HG02884 (cell line): Measurements from ENCODE around the gene OR6C2.
"Not testable (repeated sequence)": the region's sequence is repeated elsewhere in the genome, so short reads cannot be mapped to it uniquely, and the experiment has no call there.

Experiments
- ATAC-seq: cut with Tn5 transposase; IDR thresholded peaks from one replicate; pipeline ENCODE4 v1.9.1; 2021; ENCODE audit warnings: mild to moderate bottlenecking, moderate library complexity; ENCODE audit not compliant: unreplicated experiment

OR6C2 gene

GRCh38 chr12:55470088-55470829, 26.4 kb downstream of the OR6C2 start, which contains the start of gene OR6C70:
OR6C70 (minus strand) TSS chr12:55470138; CDS start chr12:55470138, 0 bp downstream.
- ATAC-seq: no peak

- no peak for ATAC-seq
These were observed 28.4 kb downstream of the OR6C2 start for GRCh38 chr12:55472264-55472663.

GRCh38 chr12:55479136-55479535, 35.3 kb downstream of the OR6C2 start:
- ATAC-seq: not testable (repeated sequence)

GRCh38 chr12:55484284-55484683, 40.4 kb downstream of the OR6C2 start:
- not testable (repeated sequence) for ATAC-seq

- ATAC-seq: no peak
These were observed 48.2 kb downstream of the OR6C2 start, which contains the start of gene OR6C68 for GRCh38 chr12:55492078-55492477. OR6C68 (plus strand) TSS chr12:55492378; CDS start chr12:55492378, 0 bp downstream.

- no peak for ATAC-seq
These were observed 51.6 kb downstream of the OR6C2 start for GRCh38 chr12:55495490-55495889.

- no peak for ATAC-seq
These were observed 55.4 kb downstream of the OR6C2 start for GRCh38 chr12:55499231-55499630.

- ATAC-seq: no peak
These were observed 56.0 kb downstream of the OR6C2 start for GRCh38 chr12:55499810-55500252.

GRCh38 chr12:55501601-55502000, 57.7 kb downstream of the OR6C2 start:
- no peak for ATAC-seq
